GM21367 (cell line): ENCODE results near the gene FEZF1.

Source experiments
- ATAC-seq: cut with Tn5 transposase; IDR thresholded peaks from one replicate; pipeline ENCODE4 v1.9.1; 2021; ENCODE audit not compliant: unreplicated experiment

The FEZF1 gene

DNA sequence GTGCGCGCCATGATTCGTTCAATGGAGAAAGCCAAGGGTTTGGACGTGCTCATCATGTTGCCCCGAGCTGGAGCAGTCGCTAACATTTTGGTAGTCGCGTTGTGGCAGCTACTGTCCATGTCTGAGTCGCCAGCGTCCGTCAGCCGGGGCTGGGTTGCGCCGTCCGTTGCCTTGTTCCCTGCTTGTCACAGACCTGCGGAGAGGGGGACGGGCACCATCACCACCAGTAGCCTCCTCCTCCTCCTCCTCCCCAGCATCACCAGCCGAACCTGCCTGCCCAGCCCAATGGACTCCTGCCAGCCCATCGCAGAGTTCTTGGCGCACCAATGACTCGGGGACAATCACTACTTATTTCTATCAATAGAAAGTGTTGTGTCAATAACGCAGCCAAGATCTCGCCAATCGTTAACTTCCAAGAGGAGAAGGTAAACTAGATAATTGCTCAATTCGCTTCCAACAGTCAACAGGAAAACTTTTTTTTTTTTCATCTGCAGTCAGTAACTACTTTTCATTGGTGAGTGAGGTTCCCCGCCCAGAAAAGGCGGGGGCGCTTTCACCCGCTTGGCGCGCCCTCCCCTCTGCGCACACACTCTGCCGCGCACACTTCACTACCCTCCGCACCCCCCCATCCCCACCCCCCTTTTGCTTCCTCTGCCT is at the start of gene FEZF1:
Gene FEZF1, minus strand, starts transcription at position 432 of the 657 bp plus-strand sequence. Its CDS starts 313 bp downstream, at position 119.
- ATAC-seq: no peak

DNA sequence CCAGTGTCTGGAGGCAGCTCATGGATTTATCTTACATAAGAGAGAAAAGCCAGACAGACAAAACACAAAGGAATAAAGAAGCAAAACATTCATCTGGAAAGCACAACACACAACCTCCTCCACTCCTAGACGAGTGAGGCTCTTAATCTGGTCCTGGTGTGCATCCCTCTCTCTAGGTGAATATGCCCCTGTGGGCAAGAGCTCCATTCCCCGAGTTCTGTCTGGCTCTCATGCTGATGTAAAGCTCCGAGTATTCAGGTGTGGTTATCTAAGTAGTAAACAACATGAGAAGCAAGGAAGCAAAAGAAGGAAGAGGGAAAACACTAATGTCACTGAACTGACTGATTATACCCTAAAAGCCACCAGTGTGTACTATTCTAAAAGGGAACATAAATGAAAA is 47.9 kb upstream of the FEZF1 start:
- ATAC-seq: no peak

DNA sequence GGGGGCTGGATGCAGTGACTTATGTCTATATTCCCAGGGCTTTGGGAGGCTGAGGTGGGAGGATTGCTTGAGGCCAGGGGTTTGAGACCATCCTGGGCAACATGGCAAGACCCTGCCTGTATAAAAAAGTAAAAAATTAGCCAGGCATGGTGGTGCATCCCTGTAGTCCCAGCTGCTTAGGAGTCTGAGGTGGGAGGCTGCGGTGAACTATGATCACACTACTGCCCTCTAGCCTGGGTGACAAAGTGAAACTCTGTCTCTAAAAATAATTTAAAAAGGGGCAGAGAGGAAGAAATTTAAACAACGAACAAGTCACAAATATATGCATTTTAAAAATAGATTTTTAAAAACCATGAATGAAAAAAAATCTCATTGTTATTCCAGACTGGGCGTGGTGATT is 46.2 kb upstream of the FEZF1 start:
- no peak for ATAC-seq

DNA sequence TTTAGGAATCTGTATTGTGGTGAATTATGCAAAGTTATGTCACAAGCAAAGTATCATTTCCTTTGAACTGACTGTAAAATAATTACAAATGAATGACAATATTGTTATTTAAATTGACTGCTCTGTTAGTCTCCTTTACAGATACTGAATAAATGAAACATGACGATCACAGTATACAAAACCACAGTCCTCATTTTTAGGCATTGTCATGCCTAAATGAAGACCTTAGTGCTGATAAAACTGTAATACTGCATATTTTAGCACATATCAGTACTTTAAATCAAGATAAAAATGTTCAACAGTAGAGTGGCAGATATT is 39.7 kb upstream of the FEZF1 start:
- ATAC-seq: no peak

DNA sequence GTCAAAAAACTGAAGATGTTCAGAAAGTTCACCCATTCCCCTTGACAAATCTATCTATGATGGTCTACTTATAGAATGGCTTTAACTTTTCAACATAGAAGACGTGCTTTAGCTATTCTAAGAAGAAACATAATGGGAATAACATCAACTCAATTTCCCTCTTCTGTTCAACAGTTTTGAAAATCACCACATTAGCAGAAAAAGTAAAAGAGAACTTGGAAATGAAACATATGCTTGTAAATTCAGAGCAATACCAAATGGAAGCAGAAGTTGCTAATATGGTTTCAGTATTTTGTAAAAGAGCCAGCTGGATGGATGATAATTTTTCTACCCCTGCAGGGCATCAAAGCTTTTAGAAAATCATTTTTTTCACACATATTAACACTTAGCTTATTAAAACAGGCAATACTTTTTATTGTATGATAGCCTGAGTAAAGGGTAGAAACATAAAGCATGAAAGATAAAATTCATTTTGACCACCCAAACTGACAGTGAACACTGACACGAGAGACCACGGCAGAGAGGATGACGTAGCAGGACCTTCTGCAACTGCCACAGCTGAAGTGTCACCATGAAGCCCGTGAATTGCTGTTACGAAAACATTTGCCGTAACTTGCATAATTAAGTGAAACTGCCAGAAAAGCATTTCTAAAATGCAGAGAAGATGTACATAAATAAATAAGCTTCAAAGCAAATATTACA is 39.2 kb upstream of the FEZF1 start:
- ATAC-seq: no peak

DNA sequence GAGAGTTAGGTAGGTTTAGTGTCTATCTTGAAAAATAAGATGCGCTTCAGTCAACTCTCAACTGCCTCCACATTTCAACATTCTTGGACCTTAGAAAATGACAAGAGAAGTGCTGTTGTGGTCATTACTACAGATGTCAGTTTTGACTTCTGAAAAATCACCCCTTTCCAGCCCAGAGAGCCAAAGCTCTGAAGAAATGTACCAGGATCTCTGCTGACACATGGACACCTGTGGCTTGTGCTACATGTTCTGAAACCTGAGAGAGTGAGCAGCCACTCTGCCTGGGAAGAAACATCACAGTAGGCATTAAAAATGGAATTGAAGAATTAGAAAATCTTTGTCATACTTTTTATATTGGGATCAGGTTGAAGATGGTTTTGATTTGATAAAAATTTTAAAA is 35.9 kb upstream of the FEZF1 start:
- no peak for ATAC-seq

GRCh38 chr7:122339145-122339904 is 34.8 kb upstream of the FEZF1 start:
- ATAC-seq: no peak

DNA sequence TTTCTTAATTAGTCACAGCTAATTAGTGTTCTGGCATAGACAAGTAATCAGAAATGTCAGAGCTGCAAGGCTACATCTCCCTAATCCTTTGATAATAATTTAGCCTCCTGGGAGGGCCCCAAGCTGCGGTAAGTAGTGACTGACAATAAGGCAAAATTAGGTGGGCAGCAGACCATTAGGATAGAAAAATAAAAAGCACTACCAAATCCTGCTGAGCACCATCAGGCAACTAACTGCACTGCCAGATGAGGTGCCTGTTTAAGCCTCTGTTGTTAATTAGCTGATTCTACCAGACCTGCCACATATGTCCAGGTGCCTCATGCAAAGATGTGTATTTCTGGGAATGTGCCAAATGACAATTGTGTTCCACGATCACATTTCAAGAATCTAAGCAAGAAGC is 32.5 kb upstream of the FEZF1 start:
- no peak for ATAC-seq

GRCh38 chr7:122329145-122329802 is 24.7 kb upstream of the FEZF1 start:
- no peak for ATAC-seq

DNA sequence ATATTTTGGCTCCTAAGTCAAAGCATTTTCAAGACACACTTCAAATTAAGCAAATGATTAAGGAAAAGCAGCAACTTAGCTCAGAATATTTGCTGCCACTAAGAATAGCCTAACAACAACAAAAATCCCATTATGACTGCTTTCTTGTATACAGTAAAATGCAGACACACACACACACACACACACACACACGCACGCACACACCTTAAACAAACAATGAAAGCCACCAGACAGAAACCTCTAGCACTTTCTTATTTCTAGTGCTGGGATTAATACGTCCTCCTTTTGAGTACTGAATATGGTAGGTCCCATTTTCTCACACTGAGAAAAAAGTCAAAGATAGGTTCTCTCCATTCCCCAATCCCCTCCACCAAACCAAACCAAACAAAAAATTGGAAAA is 23.4 kb upstream of the FEZF1 start:
- ATAC-seq: no peak

DNA sequence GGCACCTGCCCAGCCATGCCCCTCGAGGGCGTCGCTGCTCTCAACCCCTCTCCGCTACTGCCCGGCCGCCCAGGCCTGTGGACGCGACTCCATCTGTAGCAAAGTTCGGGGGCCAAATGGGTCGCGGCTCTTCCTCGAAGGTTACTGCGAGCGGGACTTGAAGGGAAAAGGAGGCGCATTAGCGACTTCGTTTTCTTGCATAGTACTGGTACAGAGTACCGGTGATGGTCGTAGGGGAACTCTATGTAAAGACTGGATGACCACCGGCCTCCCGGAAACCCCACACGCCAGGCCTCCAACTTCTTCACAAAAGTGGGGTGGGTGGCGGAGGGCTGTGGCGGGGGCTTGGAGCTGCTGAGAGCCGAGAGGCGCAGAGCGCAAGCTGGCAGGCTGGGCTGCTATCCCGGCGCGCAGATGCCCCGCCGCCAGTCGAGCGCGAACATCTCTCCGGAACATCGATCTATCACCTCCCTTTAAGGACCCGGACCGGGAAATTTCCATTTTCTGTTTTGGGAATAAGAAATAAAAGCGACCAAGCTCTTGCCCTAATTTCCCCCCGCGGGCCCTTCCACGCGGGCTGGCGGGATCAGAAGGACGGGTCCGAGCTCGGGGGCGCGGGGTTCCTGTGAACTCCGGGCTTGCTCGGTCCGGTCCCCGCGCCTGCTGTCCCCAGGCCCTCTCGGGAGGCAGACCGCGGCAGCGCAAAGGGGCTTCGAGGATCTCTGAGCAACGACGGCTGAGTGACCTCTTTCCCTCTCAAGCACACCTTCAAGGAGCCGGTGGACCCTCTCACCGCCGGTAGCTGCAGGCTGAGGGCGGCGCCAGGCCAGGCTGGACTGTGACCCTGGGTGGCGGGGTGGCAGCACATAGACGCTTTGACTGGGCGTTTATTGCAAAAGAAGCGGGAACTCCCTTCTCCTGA is 12.2 kb upstream of the FEZF1 start:
- ATAC-seq: no peak

GRCh38 chr7:122315507-122316466 is 11.2 kb upstream of the FEZF1 start:
- no peak for ATAC-seq

DNA sequence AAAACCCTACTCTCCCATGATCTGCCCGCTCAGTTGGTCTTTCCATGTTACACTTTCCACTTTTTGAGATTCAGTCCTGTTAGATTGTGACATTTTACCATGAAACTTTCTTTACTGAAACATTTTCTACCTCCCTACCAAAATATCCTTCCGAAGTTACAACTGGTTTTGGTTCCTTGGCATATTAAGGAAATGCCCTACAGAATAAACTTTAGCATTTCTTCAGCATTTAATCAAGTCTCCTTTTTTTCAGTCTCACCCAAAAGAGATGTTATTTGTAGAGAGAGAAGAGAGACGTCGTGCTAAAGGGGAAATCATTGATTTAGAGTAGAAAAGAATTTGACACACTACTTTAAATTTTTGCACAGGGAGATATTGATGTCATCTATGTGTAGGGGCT is 9.7 kb upstream of the FEZF1 start:
- ATAC-seq: no peak

GRCh38 chr7:122312789-122313188 is 8.2 kb upstream of the FEZF1 start:
- no peak for ATAC-seq

DNA sequence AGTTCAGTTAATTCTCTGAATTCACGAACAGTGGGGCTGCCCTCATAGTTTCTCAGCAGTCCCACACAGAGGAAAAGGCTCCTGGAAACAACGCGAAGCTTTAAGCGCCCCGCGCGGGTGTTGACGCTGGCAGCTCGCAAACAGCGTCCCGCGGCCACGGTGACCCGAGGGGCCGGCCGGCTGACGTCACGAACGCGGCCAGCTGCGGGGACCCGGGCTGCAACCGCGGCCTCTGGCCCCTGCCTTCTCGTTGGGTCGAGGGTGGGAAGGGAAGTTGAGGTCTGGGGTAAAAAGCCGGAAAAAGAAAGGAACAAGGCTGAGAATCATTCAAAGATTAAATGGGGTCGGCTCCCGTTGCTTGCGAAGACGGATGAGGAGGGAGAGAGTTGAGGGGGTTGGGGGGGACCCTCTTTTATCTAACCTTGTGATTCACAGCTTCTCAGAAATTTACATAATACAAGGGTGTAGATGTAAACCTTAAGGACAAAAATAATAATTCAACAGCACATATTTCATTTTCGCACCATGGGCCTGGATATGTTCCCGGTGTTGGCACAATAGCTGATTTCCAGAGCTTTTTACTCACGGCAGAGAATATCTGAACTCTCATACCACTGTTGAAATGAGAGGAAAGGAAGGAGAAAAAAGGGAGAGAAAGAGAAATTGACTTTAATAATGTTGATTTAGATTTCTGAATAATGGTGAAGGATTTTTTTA is 7.3 kb upstream of the FEZF1 start:
- no peak for ATAC-seq

- ATAC-seq: no peak
Measured at GRCh38 chr7:122311050-122311700, 6.6 kb upstream of the FEZF1 start.

DNA sequence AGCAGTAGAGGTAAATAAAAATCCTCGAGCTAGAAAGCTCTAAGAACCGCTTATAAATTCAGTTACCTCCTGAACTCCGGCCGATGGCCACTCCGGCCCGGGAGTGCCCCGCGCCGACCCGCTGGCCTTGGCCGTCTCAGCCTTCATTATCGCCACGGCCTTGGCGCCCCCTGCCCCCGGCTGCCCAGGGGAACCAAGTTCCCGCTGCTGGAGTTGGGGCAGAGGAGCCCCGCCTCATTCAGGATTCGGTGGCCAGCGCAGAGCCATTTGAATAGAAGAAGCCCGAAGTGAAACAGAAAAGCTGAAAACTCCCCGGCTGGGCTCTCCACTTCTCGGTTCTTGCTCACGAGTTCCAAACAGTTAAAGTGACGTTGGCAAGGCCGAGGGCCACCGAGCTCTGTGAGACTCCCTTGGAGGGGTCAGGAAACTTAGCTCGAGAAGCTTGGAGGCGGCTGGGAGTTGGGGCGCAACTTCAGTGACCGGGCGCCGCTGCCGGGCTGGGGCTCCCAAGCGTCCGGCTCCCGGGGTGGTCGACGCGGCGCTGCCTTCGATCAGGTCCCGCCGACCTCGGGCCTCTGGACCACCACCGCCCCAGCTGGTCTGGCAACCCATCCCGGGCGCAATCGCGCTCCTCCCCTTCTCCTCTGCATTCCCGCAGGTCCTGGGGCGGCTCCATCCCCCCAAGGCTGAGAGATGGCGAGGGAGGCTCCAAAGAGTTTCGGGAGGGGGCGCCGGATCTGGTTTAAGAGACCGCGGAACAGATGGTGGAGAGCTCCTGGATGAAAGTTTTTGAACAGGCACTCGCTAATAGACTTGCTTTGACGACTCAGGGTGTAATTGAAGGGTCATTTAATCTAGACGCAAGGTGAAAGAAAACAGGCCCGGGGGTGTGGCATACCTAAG is 5.8 kb upstream of the FEZF1 start:
- no peak for ATAC-seq
